Kidney (tissue), 14 donors: ENCODE measurements around the gene UBE2N. TPM values are rescaled to one million over a fixed set of nuclear protein-coding genes. Genes with fewer than 3 reads are reported as not detected.
A peak's percentile ranks its signal among the peaks of the same experiment; 100 is the strongest.
"Not testable (repeated sequence)": the region's sequence is repeated elsewhere in the genome, so short reads cannot be mapped to it uniquely, and the experiment has no call there.

ENCODE experiments used
- DNase-seq, 5 donors: peaks; one replicate each; pipeline ENCODE4 v3.0.0-alpha.2; 2013 to 2020
- FAIRE-seq: peaks from 2 replicates; lab custom pipeline; 2012; peaks lifted over from hg19 to GRCh38; lab: Jason Lieb, UNC
- H3K27ac ChIP-seq, 2 donors: one replicate each; pipeline ENCODE4 v1.7.0; 2013; ENCODE audit warnings: low read depth in 2 of 2, low read length in 2 of 2, inconsistent platforms in 1 of 2
- H3K27me3 ChIP-seq: one replicate; pipeline ENCODE4 v1.7.1; 2013; ENCODE audit warnings: low read length, inconsistent platforms; ENCODE audit not compliant: control insufficient read depth, insufficient read depth
- H3K36me3 ChIP-seq, 3 donors: one replicate each; pipeline versions ENCODE4 v1.7.0 to v1.7.1; 2013; ENCODE audit warnings: low read length in 3 of 3, control low read depth in 1 of 3, inconsistent platforms in 1 of 3; ENCODE audit not compliant: insufficient read depth in 3 of 3, control insufficient read depth in 2 of 3
- H3K4me1 ChIP-seq, 3 donors: one replicate each; pipeline versions ENCODE4 v1.7.0 to v1.7.1; 2013; ENCODE audit warnings: low read length in 3 of 3, inconsistent platforms in 1 of 3, low read depth in 1 of 3; ENCODE audit not compliant: control insufficient read depth in 2 of 3, insufficient read depth in 2 of 3
- H3K4me3 ChIP-seq, 3 donors: one replicate each; pipeline versions ENCODE4 v1.7.0 to v1.8.1; 2013; ENCODE audit warnings: low read length in 3 of 3, control low read depth in 1 of 3, inconsistent platforms in 1 of 3
- H3K9ac ChIP-seq, 3 donors: one replicate each; pipeline versions ENCODE4 v1.7.0 to v1.7.1; 2013; ENCODE audit warnings: low read length in 3 of 3, control low read depth in 1 of 3, inconsistent platforms in 1 of 3
- H3K9me3 ChIP-seq, 3 donors: one replicate each; pipeline versions ENCODE4 v1.7.0 to v1.7.1; 2013; ENCODE audit warnings: low read length in 3 of 3, control low read depth in 1 of 3, inconsistent platforms in 1 of 3; ENCODE audit not compliant: control insufficient read depth in 2 of 3, insufficient read depth in 1 of 3
- CTCF ChIP-seq: IDR thresholded peaks from 3 replicates; pipeline ENCODE4 v1.5.1; 2012; ENCODE audit warnings: mild to moderate bottlenecking, moderate library complexity, borderline replicate concordance; ENCODE audit not compliant: insufficient read depth; ENCODE audit errors: extremely low read depth
- intact Hi-C: fragments of 100-400 bp; cut with DNase I; formaldehyde crosslinking; loops from one replicate; pipeline ENCODE4 v1.11.1; 2022
- polyA plus RNA-seq: library from polyadenylated mRNA; stranded (reverse); fragments of 350-450 nt; fragmentation: Illumina TruSeq; extraction: RNeasy Lipid Tissue Mini Kit (QIAGEN cat#74804); gene quantifications from one replicate; pipeline ENCODE4 v1.2.3, GENCODE V29; 2014; ENCODE audit warnings: low read depth, low replicate concordance; ENCODE audit not compliant: insufficient read depth
- total RNA-seq: library from RNA; stranded (reverse); fragmentation: NEBNext Ultra II Directional; extraction: Animal tissue kit (Norgen Biotek cat#: 25700); gene quantifications from one replicate; pipeline ENCODE4 v1.2.1, GENCODE V29; 2021
- donor health status: control.
- donor health status: control.
- donor health status: control.
- donor health status: control.
- donor health status: control.
- donor health status: DM: yes; HTN: yes; CAD: no.
- donor health status: Normal renal cell carcinoma (clear cell type).

UBE2N gene
- total and polyA plus RNA-seq, 2 donors from 2014 or later, result 84.7 to 97.3 TPM

- Histone ChIP-seq H3K36me3 (no peaks in the 10 kb centered on the region), H3K9me3 (no peaks in the 10 kb centered on the region), H3K9ac (peak overlapping the region in 1 of 3 donors; percentile 53), H3K27me3 (no peaks in the 10 kb centered on the region), H3K4me3 (peak overlapping the region in 1 of 3 donors; percentile 17), H3K4me1 (peaks cover 0 to 10% (median 0%) of the 10 kb centered on the region in 3 donors), H3K27ac (peak overlapping the region in 1 of 2 donors; percentile 28)
- DNase-seq (peak in 1 of 5 donors; percentile 18), FAIRE-seq (no peak)
- no peak for TF ChIP-seq CTCF
- intact Hi-C loops, result no loop called here
Measured at GRCh38 chr12:93390031-93390430, 51.7 kb downstream of the UBE2N start.

- Histone ChIP-seq H3K9ac (no peak overlapping the region), H3K36me3 (no peaks in the 10 kb centered on the region), H3K4me3 (no peak overlapping the region), H3K4me1 (peaks cover 0 to 15% (median 0%) of the 10 kb centered on the region in 3 donors), H3K9me3 (no peaks in the 10 kb centered on the region), H3K27me3 (no peaks in the 10 kb centered on the region), H3K27ac (no peak overlapping the region)
- FAIRE-seq (no peak), DNase-seq (no peak)
- TF ChIP-seq CTCF, result no peak
- intact Hi-C loops, result loop anchor here (10.0 kb wide), 1 partner anchor 383 kb away; no protein-coding TSS in a partner anchor
Measured at GRCh38 chr12:93387780-93388179, 54.0 kb downstream of the UBE2N start.

DNA sequence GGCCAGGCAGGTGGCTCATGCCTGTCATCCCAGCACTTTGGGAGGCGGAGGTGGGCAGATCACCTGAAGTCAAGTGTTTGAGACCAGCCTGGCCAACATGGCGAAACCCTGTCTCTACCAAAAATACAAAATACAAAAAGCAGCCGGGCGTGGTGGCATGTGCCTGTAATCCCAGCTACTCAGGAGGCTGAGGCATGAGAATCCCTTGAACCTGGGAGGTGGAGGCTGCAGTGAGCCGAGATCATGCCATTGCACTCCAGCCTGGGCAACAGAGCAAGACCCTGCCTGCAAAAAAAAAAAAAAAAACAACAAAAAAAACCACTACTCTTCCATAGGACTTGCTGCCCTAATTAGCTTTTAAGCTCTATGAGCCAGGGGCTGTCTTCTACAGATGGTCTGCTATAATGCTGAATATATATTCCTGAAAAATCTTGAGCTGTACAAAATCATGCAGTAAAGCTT is 59.7 kb downstream of the UBE2N start:
- Histone ChIP-seq H3K9ac (peak overlapping the region in 1 of 3 donors; percentile 98), H3K4me3 (peak overlapping the region in 2 of 3 donors; percentile 44 to 95), H3K4me1 (peaks cover 0 to 11% (median 6%) of the 10 kb centered on the region in 3 donors)
- H3K27me3 ChIP-seq, H3K36me3 ChIP-seq, H3K9me3 ChIP-seq, H3K27ac ChIP-seq, DNase-seq, FAIRE-seq: not testable (repeated sequence)
- intact Hi-C loops, result loop anchor here (10.0 kb wide), 1 partner anchor 377 kb away; no protein-coding TSS in a partner anchor

GRCh38 chr12:93381161-93381975 is 60.4 kb downstream of the UBE2N start:
- no peaks in the 10 kb centered on the region for H3K36me3 ChIP-seq

More at GRCh38 chr12:93381161-93381975, 60.4 kb downstream of the UBE2N start:
- peak overlapping the region; percentile 80 to 98 (median 97) for H3K9ac ChIP-seq
- H3K27ac ChIP-seq, result peak overlapping the region; percentile 48 to 84
- DNase-seq, result peak in 1 of 5 donors; percentile 14
- peaks cover 3 to 11% (median 6%) of the 10 kb centered on the region in 3 donors for H3K4me1 ChIP-seq
- H3K9me3 ChIP-seq, result no peaks in the 10 kb centered on the region
- intact Hi-C loops, result loop anchor here (10.0 kb wide), 1 partner anchor 377 kb away; no protein-coding TSS in a partner anchor
- no peak for TF ChIP-seq CTCF
- H3K27me3 ChIP-seq, result no peaks in the 10 kb centered on the region
- no peak for FAIRE-seq
- H3K4me3 ChIP-seq, result peak overlapping the region; percentile 95 to 100 (median 95)
